ENCODE data around the gene LEMD1.
"Not testable (repeated sequence)": the region's sequence is repeated elsewhere in the genome, so short reads cannot be mapped to it uniquely, and the experiment has no call there.

Gene LEMD1

GRCh38 chr1:205440476-205441317 lies 18.8 kb upstream of the LEMD1 start:
- Histone ChIP-seq H3K4me1 (peaks cover 67% of the 10 kb centered on the region), H3K9ac (peak overlapping the region; percentile 66), H3K36me3 (no peaks in the 10 kb centered on the region), H3K4me2 (peak overlapping the region; percentile 79), H3K27me3 (peaks cover 7% of the 10 kb centered on the region; the same call in 1 of the 2 replicates), H3K27ac (peak overlapping the region; percentile 83), H3K9me3 (no peaks in the 10 kb centered on the region), H4K20me1 (no peaks in the 10 kb centered on the region), H3K4me3 (peak overlapping the region; percentile 54)
- no peak for TF ChIP-seq Cebpa-rat (IDR thresholded peaks at IDR 0.05)

GRCh38 chr1:205440121-205440475 lies 18.2 kb upstream of the LEMD1 start:
- Histone ChIP-seq H3K9me3 (no peaks in the 10 kb centered on the region), H3K4me3 (peak overlapping the region; percentile 54; the same call in 1 of the 2 replicates), H3K36me3 (no peaks in the 10 kb centered on the region), H3K9ac (peak overlapping the region; percentile 66), H3K4me2 (peak overlapping the region; percentile 79), H4K20me1 (no peaks in the 10 kb centered on the region), H3K4me1 (peaks cover 69% of the 10 kb centered on the region), H3K27me3 (peaks cover 3% of the 10 kb centered on the region; the same call in 1 of the 2 replicates), H3K27ac (peak overlapping the region; percentile 83)
- TF ChIP-seq Cebpa-rat (IDR thresholded peaks at IDR 0.05) = no peak

- Histone ChIP-seq H3K27me3 (no peaks in the 10 kb centered on the region), H3K36me3 (no peaks in the 10 kb centered on the region), H3K4me3 (no peak overlapping the region), H3K9me3 (no peaks in the 10 kb centered on the region), H3K4me1 (peaks cover 65% of the 10 kb centered on the region), H3K4me2 (peak overlapping the region; percentile 79), H3K9ac (no peak overlapping the region), H3K27ac (peak overlapping the region; percentile 32; the same call in 1 of the 2 replicates), H4K20me1 (no peaks in the 10 kb centered on the region)
- no peak for TF ChIP-seq Cebpa-rat (IDR thresholded peaks at IDR 0.05)
Measured at GRCh38 chr1:205438213-205439158, 16.6 kb upstream of the LEMD1 start.

- Histone ChIP-seq H3K27ac (no peak overlapping the region), H3K4me2 (no peak overlapping the region), H3K9me3 (no peaks in the 10 kb centered on the region), H3K4me1 (peaks cover 64% of the 10 kb centered on the region), H3K27me3 (no peaks in the 10 kb centered on the region), H4K20me1 (no peaks in the 10 kb centered on the region), H3K9ac (no peak overlapping the region), H3K36me3 (no peaks in the 10 kb centered on the region), H3K4me3 (no peak overlapping the region)
- TF ChIP-seq Cebpa-rat (IDR thresholded peaks at IDR 0.05) = no peak
Measured at GRCh38 chr1:205437570-205437969, 15.7 kb upstream of the LEMD1 start.

GRCh38 chr1:205436776-205437410 lies 15.0 kb upstream of the LEMD1 start:
- Histone ChIP-seq H4K20me1 (no peaks in the 10 kb centered on the region), H3K4me2 (no peak overlapping the region), H3K27me3 (no peaks in the 10 kb centered on the region), H3K36me3 (no peaks in the 10 kb centered on the region), H3K9me3 (no peaks in the 10 kb centered on the region), H3K27ac (no peak overlapping the region), H3K4me3 (no peak overlapping the region), H3K4me1 (peaks cover 58% of the 10 kb centered on the region), H3K9ac (no peak overlapping the region)
- TF ChIP-seq Cebpa-rat (IDR thresholded peaks at IDR 0.05) = no peak

- H3K36me3 ChIP-seq = no peaks in the 10 kb centered on the region
- peaks cover 55% of the 10 kb centered on the region for H3K4me1 ChIP-seq
- H3K4me2 ChIP-seq = no peak overlapping the region; the same call in 1 of the 2 replicates
- H3K4me3 ChIP-seq = no peak overlapping the region
- no peaks in the 10 kb centered on the region for H3K27me3 ChIP-seq
- H3K9me3 ChIP-seq = no peaks in the 10 kb centered on the region
- TF ChIP-seq Cebpa-rat (IDR thresholded peaks at IDR 0.05) = no peak
- H3K9ac ChIP-seq = no peak overlapping the region
- no peak overlapping the region for H3K27ac ChIP-seq
- H4K20me1 ChIP-seq = no peaks in the 10 kb centered on the region
Measured at GRCh38 chr1:205435578-205436573, 14.0 kb upstream of the LEMD1 start.

GRCh38 chr1:205434738-205435137 lies 12.9 kb upstream of the LEMD1 start:
- H3K27ac ChIP-seq = no peak overlapping the region
- no peaks in the 10 kb centered on the region for H3K9me3 ChIP-seq
- no peak overlapping the region for H3K9ac ChIP-seq
- no peaks in the 10 kb centered on the region for H3K36me3 ChIP-seq
- no peaks in the 10 kb centered on the region for H4K20me1 ChIP-seq
- H3K27me3 ChIP-seq = no peaks in the 10 kb centered on the region
- peaks cover 52% of the 10 kb centered on the region for H3K4me1 ChIP-seq
- no peak for TF ChIP-seq Cebpa-rat (IDR thresholded peaks at IDR 0.05)
- no peak overlapping the region for H3K4me3 ChIP-seq
- H3K4me2 ChIP-seq = no peak overlapping the region

GRCh38 chr1:205432692-205433091 lies 10.8 kb upstream of the LEMD1 start:
- not testable (repeated sequence) for H4K20me1 ChIP-seq, H3K9ac ChIP-seq, H3K27me3 ChIP-seq, H3K36me3 ChIP-seq, H3K4me3 ChIP-seq, H3K27ac ChIP-seq, H3K9me3 ChIP-seq, H3K4me2 ChIP-seq
- peaks cover 31% of the 10 kb centered on the region for H3K4me1 ChIP-seq

- no peaks in the 10 kb centered on the region for H3K36me3 ChIP-seq
- no peak overlapping the region for H3K4me2 ChIP-seq
- H3K27me3 ChIP-seq = no peaks in the 10 kb centered on the region
- no peaks in the 10 kb centered on the region for H4K20me1 ChIP-seq
- H3K4me1 ChIP-seq = peaks cover 26% of the 10 kb centered on the region
- H3K9me3 ChIP-seq = no peaks in the 10 kb centered on the region
- H3K4me3 ChIP-seq = no peak overlapping the region
- TF ChIP-seq Cebpa-rat (IDR thresholded peaks at IDR 0.05) = no peak
- no peak overlapping the region for H3K27ac ChIP-seq
- H3K9ac ChIP-seq = no peak overlapping the region
Measured at GRCh38 chr1:205432116-205432515, 10.3 kb upstream of the LEMD1 start.

All from BLaER1 (cell line).